A549 (cell line): ENCODE measurements around the gene ZNF814. TPM values are rescaled to one million over a fixed set of nuclear protein-coding genes. Genes with fewer than 3 reads are reported as not detected.
"Not testable (repeated sequence)": the region's sequence is repeated elsewhere in the genome, so short reads cannot be mapped to it uniquely, and the experiment has no call there.

Experiments
- ATAC-seq, 2 experiments: fragments of 200-7000 bp in 1 of 2; fragments of >200 bp in 1 of 2; cut with Nextera tagmentation in 1 of 2; cut with Tn5 transposase in 1 of 2; 3 replicates each; pipeline versions ENCODE4 v1.8.0 to v1.9.1; 2018 to 2020; ENCODE audit warnings: mild to moderate bottlenecking in 1 of 2, moderate library complexity in 1 of 2
- CTCF ChIA-PET: fragments of 300-600 bp; sonication (Branson Sonifier 250); formaldehyde crosslinking; extraction: SDS; loops from one replicate; lab custom pipeline; 2021; ENCODE audit warnings: antibody characterized with exemption, inconsistent platforms; lab: Yijun Ruan, JAX
- POLR2A ChIA-PET: fragments of 350-600 bp; formaldehyde crosslinking; extraction: SDS; loops from one replicate; lab custom pipeline; 2021; ENCODE audit warnings: antibody characterized with exemption, inconsistent platforms; lab: Yijun Ruan, JAX
- DNase-seq, 2 experiments: peaks; one replicate each; pipeline versions ENCODE4 v3.0.0 to v3.0.0-alpha.2; 2011 to 2016; ENCODE audit warnings: low read depth in 1 of 2, low spot score in 1 of 2
- FAIRE-seq: peaks from 2 replicates; lab custom pipeline; 2011; peaks lifted over from hg19 to GRCh38; lab: Jason Lieb, UNC
- H3K27ac ChIP-seq, 2 experiments: fragments of >200 bp; sonication (Bioruptor Twin); formaldehyde crosslinking; 3 replicates each; pipeline ENCODE4 v1.5.1; 2016 to 2017
- H3K4me1 ChIP-seq: fragments of >200 bp; sonication (Bioruptor Twin); formaldehyde crosslinking; 3 replicates; pipeline ENCODE4 v1.6.1; 2016
- H3K4me2 ChIP-seq: fragments of >200 bp; sonication (Bioruptor Twin); formaldehyde crosslinking; 3 replicates; pipeline ENCODE4 v1.6.1; 2016
- H3K4me3 ChIP-seq: fragments of >200 bp; sonication (Bioruptor Twin); formaldehyde crosslinking; 3 replicates; pipeline ENCODE4 v1.5.1; 2016
- H3K9me3 ChIP-seq: fragments of >200 bp; sonication (Bioruptor Twin); formaldehyde crosslinking; 3 replicates; pipeline ENCODE4 v1.6.1; 2016
- CEBPB ChIP-seq, 2 experiments: fragments of >200 bp in 1 of 2; sonication (Bioruptor Twin) in 1 of 2; formaldehyde crosslinking in 1 of 2; IDR thresholded peaks; 2 replicates each; pipeline ENCODE4 v1.6.1; 2012 to 2016
- JUN ChIP-seq, 2 experiments: fragments of >200 bp; sonication (Bioruptor Twin); formaldehyde crosslinking; IDR thresholded peaks; 2 replicates in 1 of 2; 3 replicates in 1 of 2; pipeline ENCODE4 v1.6.1; 2016 to 2017
- MYC ChIP-seq: IDR thresholded peaks from 2 replicates; pipeline ENCODE4 v1.6.1; 2012; ENCODE audit warnings: mild to moderate bottlenecking, inconsistent platforms, low read length, improper control_type of control experiment, borderline replicate concordance
- NPAS2 ChIP-seq: fragments of 250-450 bp; sonication (Bioruptor Pico); IDR thresholded peaks from 2 replicates; pipeline ENCODE4 v1.8.0; 2022; ENCODE audit warnings: mild to moderate bottlenecking, moderate library complexity, borderline replicate concordance
- NR3C1 ChIP-seq: fragments of >200 bp; sonication (Bioruptor Twin); formaldehyde crosslinking; IDR thresholded peaks from 3 replicates; pipeline ENCODE4 v1.6.1; 2017
- PHF8 ChIP-seq: fragments of 200-600 bp; sonication (generic); IDR thresholded peaks from 2 replicates; pipeline ENCODE4 v1.6.1; 2016; ENCODE audit warnings: low read depth, mild to moderate bottlenecking, antibody characterized with exemption, moderate library complexity, borderline replicate concordance
- POLR2A ChIP-seq: IDR thresholded peaks from 2 replicates; pipeline ENCODE4 v1.6.1; 2012; ENCODE audit warnings: mild to moderate bottlenecking, low read length
- RARB ChIP-seq: fragments of 250-450 bp; sonication (Bioruptor Pico); IDR thresholded peaks from 2 replicates; pipeline ENCODE4 v1.8.0; 2021; ENCODE audit warnings: mild to moderate bottlenecking, moderate library complexity
- TP53 ChIP-seq: fragments of 250-450 bp; sonication (Bioruptor Pico); IDR thresholded peaks from 2 replicates; pipeline ENCODE4 v1.5.0; 2021; ENCODE audit warnings: mild to moderate bottlenecking, moderate library complexity
- ZFP36 ChIP-seq: fragments of 450-650 bp; IDR thresholded peaks from 2 replicates; pipeline ENCODE4 v1.6.1; 2014; ENCODE audit warnings: borderline replicate concordance; ENCODE audit not compliant: partially characterized antibody
- WGBS: methylation state at CpG from one replicate; pipeline ENCODE4 v1.1.6; 2017; ENCODE audit errors: missing lambda C conversion rate; 5-methylcytosine and 5-hydroxymethylcytosine counted together
- polyA plus RNA-seq, 4 experiments: library from polyadenylated mRNA; depleted of rRNA in 3 of 4; stranded (reverse); fragments of >200 nt; fragmentation: RNase III in 1 of 4; extraction: RNeasy Plus Mini Kit Qiagen cat#74134 plus additional on column Dnase treatment in 1 of 4; gene quantifications; 2 replicates in 3 of 4; 3 replicates in 1 of 4; pipeline ENCODE4 v1.2.3, GENCODE V29; 2011 to 2017
- TF ChIP-seq, protein P1 (sequence below): IDR thresholded peaks from 2 replicates; pipeline ENCODE4 v1.6.1; 2012
- TF ChIP-seq, protein P2 (sequence below): fragments of >200 bp; sonication (Bioruptor Twin); formaldehyde crosslinking; IDR thresholded peaks from 3 replicates; pipeline ENCODE4 v1.6.1; 2016
- TF ChIP-seq, protein P3 (sequence below): IDR thresholded peaks from 2 replicates; pipeline ENCODE4 v1.6.1; 2012
- TF ChIP-seq, protein P4 (sequence below): IDR thresholded peaks from 2 replicates; pipeline ENCODE4 v1.6.1; 2012; ENCODE audit warnings: low read depth, borderline replicate concordance

Gene ZNF814
- polyA plus RNA-seq, 2 of the 4 experiments (the other 2 are of a cell fraction) = 2.1 to 5.5 TPM

DNA sequence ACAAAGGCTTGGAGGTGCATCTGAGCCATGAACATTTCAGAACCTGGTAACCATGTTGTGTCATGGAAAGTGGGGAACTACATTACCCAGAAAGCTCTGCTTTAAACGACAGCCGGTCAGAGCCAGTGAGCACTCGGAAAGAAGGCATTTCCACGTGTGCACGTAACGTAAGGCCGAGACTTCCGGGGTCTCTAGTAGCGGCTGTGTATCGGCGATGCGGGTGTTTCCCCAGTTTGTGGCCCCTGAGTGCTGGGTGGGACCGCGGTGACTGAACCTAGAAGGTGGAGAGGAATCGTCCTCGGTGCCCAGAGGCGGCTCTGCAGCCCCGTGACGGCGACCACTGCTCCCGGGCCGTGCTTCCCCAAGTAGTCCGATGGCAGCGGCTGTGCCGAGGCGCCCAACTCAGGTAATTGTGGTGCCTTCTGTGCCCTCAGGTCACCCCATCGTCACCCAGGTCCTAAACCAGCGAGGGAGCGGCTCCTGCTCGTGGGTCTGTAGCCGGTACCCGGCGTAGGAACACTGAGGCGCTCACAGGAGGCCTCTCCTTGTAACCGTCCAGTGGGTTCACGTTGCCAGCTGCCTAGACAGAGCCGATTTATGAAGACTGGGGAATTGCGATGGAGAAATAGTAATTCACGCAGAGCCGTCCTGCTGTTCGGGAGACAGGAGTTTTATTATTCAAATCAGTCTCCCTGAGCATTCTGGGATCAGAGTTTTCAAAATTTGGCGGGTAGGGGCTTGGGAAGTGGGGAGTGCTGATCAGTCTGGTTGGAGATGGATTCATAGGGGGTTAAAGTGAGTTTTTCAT is 39.0 kb downstream of the ZNF814 start, which contains the start of gene ZNF587:
Gene ZNF587 (plus strand): TSS at position 194 of the 808 bp plus-strand sequence. CDS start 180 bp downstream, at position 374.
- FAIRE-seq (peak; percentile 97), DNase-seq (peak; percentile 75 to 93), ATAC-seq (peak; percentile 99)
- TF ChIP-seq ZFP36 (peak; percentile 8), JUN (IDR thresholded peaks at IDR 0.05) (peak in 1 of 2 experiments; percentile 58; a peak in 1 of 5 replicates), POLR2A (peak; percentile 29; the same call in 1 of the 2 replicates), PHF8 (peak; percentile 30; the same call in 1 of the 2 replicates), MYC (peak; percentile 76; the same call in 1 of the 2 replicates), CEBPB (IDR thresholded peaks at IDR 0.05) (0 out of 4 replicates have a peak, but pooled peaks of 1 of the 2 experiments have one; percentile 14)
- TF ChIP-seq, protein P1, sequence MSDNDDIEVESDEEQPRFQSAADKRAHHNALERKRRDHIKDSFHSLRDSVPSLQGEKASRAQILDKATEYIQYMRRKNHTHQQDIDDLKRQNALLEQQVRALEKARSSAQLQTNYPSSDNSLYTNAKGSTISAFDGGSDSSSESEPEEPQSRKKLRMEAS = peak; percentile 70
- TF ChIP-seq, protein P2, sequence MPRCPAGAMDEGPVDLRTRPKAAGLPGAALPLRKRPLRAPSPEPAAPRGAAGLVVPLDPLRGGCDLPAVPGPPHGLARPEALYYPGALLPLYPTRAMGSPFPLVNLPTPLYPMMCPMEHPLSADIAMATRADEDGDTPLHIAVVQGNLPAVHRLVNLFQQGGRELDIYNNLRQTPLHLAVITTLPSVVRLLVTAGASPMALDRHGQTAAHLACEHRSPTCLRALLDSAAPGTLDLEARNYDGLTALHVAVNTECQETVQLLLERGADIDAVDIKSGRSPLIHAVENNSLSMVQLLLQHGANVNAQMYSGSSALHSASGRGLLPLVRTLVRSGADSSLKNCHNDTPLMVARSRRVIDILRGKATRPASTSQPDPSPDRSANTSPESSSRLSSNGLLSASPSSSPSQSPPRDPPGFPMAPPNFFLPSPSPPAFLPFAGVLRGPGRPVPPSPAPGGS = 0 out of 3 replicates have a peak, but pooled peaks have one; percentile 27
- TF ChIP-seq, protein P3, sequence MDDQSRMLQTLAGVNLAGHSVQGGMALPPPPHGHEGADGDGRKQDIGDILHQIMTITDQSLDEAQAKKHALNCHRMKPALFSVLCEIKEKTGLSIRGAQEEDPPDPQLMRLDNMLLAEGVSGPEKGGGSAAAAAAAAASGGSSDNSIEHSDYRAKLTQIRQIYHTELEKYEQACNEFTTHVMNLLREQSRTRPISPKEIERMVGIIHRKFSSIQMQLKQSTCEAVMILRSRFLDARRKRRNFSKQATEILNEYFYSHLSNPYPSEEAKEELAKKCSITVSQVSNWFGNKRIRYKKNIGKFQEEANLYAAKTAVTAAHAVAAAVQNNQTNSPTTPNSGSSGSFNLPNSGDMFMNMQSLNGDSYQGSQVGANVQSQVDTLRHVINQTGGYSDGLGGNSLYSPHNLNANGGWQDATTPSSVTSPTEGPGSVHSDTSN = peak; percentile 88
- Histone ChIP-seq H3K9me3 (peaks cover 43% of the 10 kb centered on the region), H3K27ac (peak within 1 kb of the TSS; percentile 78 to 89), H3K4me2 (peak within 1 kb of the TSS; percentile 89), H3K4me3 (peak within 1 kb of the TSS; percentile 58)
- WGBS = 2% methylated on average over 40 of the region's 42 CpGs
- POLR2A ChIA-PET = interaction anchor here (0.6 to 1.8 kb wide), 5 partner anchors 31 to 104 kb away, joined by 3 to 13 read pairs (median 4); partner anchors contain the start of genes ZNF552, ZNF586 and ZNF776
- CTCF ChIA-PET, H3K4me1 ChIP-seq: not testable (repeated sequence)

DNA sequence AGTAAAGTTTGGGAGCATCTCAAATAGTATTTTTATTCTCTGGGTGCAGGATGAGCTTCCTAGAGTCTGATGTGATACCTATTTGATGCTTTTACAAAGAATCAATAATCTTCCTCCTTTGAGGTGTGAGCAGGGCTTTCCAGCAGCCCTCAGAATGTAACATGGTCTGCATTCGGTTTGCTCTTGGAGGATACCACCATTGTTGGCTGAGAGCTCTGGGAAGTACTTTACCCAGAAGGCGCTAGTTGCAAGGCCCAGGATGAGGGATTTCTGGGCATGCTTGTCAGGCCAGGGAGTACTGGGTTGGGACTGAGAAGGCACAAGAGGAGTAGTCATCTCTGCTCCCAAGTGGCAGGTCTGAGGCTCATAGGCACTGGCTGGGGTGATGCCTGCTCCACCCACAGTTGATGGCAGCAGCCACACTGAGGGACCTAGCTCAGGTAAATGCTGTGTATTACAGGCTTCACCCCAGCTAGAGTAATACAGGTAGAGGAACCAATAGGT is 39.6 kb downstream of the ZNF814 start:
- DNase-seq, CTCF ChIA-PET, H3K4me2 ChIP-seq, FAIRE-seq, H3K4me1 ChIP-seq: not testable (repeated sequence)
- ATAC-seq = peak; percentile 64 to 66
- Histone ChIP-seq H3K27ac (peak overlapping the region in 1 of 2 experiments; percentile 89; a peak in 2 of 6 replicates), H3K9me3 (peaks cover 43% of the 10 kb centered on the region), H3K4me3 (peak overlapping the region; percentile 58)
- POLR2A ChIA-PET = interaction anchor here (0.6 to 1.0 kb wide), 4 partner anchors 30 to 103 kb away, joined by 3 to 13 read pairs (median 4); partner anchors contain the start of genes ZNF552, ZNF586 and ZNF776
- WGBS = 97% methylated on average over 2 of the region's 2 CpGs

DNA sequence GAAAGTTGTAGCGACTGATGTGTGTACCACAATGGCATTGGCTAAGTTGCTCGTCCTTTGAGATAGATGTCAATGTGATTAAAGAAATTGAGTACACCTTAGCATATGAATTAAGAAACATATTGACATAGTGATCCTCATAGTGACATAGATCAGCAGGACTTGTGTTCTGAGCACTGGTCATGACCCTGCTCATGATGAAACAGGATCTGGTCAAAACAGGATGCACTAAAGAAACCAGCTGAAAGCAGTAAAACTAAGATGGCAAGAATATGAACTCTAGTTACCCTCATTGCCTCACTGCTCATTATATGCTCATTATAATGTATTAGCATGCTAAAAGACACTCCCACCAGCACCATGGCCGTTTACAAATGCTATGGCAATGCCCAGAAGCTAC is 41.7 kb downstream of the ZNF814 start:
- FAIRE-seq, ATAC-seq: not testable (repeated sequence)
- 74% methylated on average over 3 of the region's 3 CpGs for WGBS

DNA sequence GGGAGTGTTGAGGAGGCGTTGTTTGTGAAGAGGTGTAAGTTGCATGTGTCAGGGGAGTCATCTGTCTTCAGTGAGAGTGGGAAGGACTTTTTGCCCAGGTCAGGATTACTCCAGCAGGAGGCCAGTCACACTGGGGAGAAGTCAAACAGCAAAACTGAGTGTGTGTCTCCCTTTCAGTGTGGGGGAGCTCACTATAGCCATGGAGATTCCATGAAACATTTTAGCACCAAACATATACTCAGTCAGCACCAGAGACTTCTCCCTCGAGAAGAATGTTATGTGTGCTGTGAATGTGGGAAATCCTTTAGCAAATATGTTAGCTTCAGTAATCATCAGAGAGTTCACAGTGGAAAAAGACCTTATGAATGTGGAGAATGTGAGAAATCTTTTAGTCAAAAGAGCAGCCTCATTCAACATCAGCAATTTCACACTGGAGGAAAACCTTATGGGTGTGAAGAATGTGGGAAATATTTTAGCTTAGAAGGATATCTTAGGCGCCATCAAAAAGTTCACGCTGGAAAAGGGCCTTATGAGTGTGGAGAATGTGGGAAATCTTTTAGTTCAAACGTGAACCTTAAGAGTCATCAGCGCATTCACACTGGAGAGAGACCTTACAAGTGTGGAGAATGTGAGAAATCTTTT is 47.6 kb downstream of the ZNF814 start:
- Histone ChIP-seq H3K4me3 (no peak overlapping the region), H3K4me2 (no peak overlapping the region), H3K4me1 (no peaks in the 10 kb centered on the region)
- CTCF ChIA-PET = no interaction called here
- no peak for ATAC-seq
- TF ChIP-seq RARB (CRISPR knock-in tag) (no peak), NR3C1 (no peak), NPAS2 (CRISPR knock-in tag) (no peak), TP53 (CRISPR knock-in tag) (no peak)
- TF ChIP-seq, protein P1 = no peak
- TF ChIP-seq, protein P4, sequence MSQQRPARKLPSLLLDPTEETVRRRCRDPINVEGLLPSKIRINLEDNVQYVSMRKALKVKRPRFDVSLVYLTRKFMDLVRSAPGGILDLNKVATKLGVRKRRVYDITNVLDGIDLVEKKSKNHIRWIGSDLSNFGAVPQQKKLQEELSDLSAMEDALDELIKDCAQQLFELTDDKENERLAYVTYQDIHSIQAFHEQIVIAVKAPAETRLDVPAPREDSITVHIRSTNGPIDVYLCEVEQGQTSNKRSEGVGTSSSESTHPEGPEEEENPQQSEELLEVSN = no peak
- TF ChIP-seq, all 56 proteins: peak for 0
- WGBS = 92% methylated on average over 6 of the region's 6 CpGs
- H3K27ac ChIP-seq = no peak overlapping the region
- DNase-seq = no peak
- POLR2A ChIA-PET = no interaction called here
- H3K9me3 ChIP-seq = peaks cover 57% of the 10 kb centered on the region
- FAIRE-seq = no peak

More for the DNA sequence above, 41.7 kb downstream of the ZNF814 start:
- POLR2A ChIA-PET, H3K4me3 ChIP-seq, DNase-seq, CTCF ChIA-PET, H3K4me1 ChIP-seq, H3K27ac ChIP-seq, H3K4me2 ChIP-seq: not testable (repeated sequence)
- peaks cover 35% of the 10 kb centered on the region for H3K9me3 ChIP-seq

DNA sequence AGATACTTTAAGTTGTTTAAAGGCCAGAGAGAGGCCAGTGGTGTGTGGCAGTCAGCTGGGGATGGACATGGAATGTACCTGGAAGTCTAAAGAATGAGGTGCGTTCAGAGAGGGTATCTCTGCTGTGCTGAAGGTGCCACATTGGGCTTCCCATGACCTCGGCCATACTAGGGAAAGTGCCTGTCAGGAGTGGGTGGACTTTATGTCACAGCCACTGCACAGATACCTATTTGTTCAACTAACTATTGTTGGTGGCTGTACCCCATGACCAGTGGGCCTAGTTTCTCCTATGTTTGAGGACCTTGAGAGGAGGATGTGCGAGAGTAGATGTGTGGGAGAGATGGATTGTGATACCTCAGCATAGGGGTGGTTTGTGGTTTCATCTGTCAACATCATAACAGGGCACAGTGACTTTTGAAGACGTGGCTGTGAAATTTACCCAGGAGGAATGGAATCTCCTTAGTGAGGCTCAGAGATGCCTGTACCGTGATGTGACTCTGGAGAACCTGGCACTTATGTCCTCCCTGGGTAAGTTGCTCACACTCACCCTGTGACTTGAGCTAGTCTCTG is 50.1 kb downstream of the ZNF814 start:
- peaks cover 48% of the 10 kb centered on the region for H3K9me3 ChIP-seq
- ATAC-seq, DNase-seq, CTCF ChIA-PET, H3K4me3 ChIP-seq, H3K4me1 ChIP-seq, FAIRE-seq, H3K4me2 ChIP-seq, POLR2A ChIA-PET, H3K27ac ChIP-seq: not testable (repeated sequence)
- WGBS = 94% methylated on average over 5 of the region's 5 CpGs

DNA sequence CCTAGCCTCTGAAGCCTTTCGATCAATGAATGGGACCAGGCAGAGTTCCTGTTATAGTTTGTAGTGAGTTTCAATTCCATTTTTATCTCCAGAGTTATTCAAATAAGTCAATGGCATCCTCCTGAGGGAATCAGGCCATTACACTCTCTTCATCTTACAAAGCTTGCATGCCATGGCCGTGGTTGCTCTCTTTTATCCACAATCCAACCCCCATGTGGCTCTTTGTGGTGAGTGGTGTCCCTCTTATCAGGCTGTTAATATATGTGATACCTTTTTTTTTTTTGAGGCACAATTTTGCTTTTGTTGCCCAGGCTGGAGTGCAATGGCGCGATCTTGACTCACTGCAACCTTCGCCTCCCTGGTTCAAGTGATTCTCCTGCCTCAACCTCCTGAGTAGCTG is 51.8 kb downstream of the ZNF814 start:
- FAIRE-seq, H3K4me2 ChIP-seq, H3K4me3 ChIP-seq, ATAC-seq, H3K4me1 ChIP-seq, DNase-seq, POLR2A ChIA-PET, H3K27ac ChIP-seq: not testable (repeated sequence)
- CTCF ChIA-PET = interaction anchor here (0.7 kb wide), 1 partner anchor 12 kb away, joined by 4 read pairs; no protein-coding TSS in a partner anchor
- H3K9me3 ChIP-seq = peaks cover 37% of the 10 kb centered on the region
- WGBS = 97% methylated on average over 5 of the region's 5 CpGs
